ENCODE measurements around the gene GLIS1.

Gene GLIS1

GRCh38 chr1:53672785-53673184 lies 66.2 kb downstream of the GLIS1 start:
- DNase-seq, result no peak

- DNase-seq, result no peak
Measured at GRCh38 chr1:53672243-53672642, 66.7 kb downstream of the GLIS1 start.

GRCh38 chr1:53669621-53670191 lies 69.3 kb downstream of the GLIS1 start:
- DNase-seq, result no peak

- DNase-seq, result no peak
Measured at GRCh38 chr1:53666566-53666965, 72.4 kb downstream of the GLIS1 start.

- DNase-seq, result no peak
Measured at GRCh38 chr1:53665996-53666395, 73.0 kb downstream of the GLIS1 start.

- DNase-seq, result no peak
Measured at GRCh38 chr1:53663529-53664300, 75.2 kb downstream of the GLIS1 start.

GRCh38 chr1:53662951-53663350 lies 76.0 kb downstream of the GLIS1 start:
- no peak for DNase-seq

GRCh38 chr1:53662169-53662568 lies 76.8 kb downstream of the GLIS1 start:
- DNase-seq, result no peak

- no peak for DNase-seq
Measured at GRCh38 chr1:53661496-53661895, 77.5 kb downstream of the GLIS1 start.

- DNase-seq, result no peak
Measured at GRCh38 chr1:53660666-53661065, 78.3 kb downstream of the GLIS1 start.

- no peak for DNase-seq
Measured at GRCh38 chr1:53659436-53659835, 79.5 kb downstream of the GLIS1 start.

- no peak for DNase-seq
Measured at GRCh38 chr1:53658489-53659230, 80.3 kb downstream of the GLIS1 start.

GRCh38 chr1:53657891-53658396 lies 81.0 kb downstream of the GLIS1 start:
- no peak for DNase-seq

GRCh38 chr1:53657531-53657805 lies 81.5 kb downstream of the GLIS1 start:
- no peak for DNase-seq

- no peak for DNase-seq
Measured at GRCh38 chr1:53656747-53657530, 82.0 kb downstream of the GLIS1 start.

- no peak for DNase-seq
Measured at GRCh38 chr1:53655931-53656746, 82.8 kb downstream of the GLIS1 start.

- DNase-seq, result no peak
Measured at GRCh38 chr1:53654216-53655210, 84.5 kb downstream of the GLIS1 start.

- no peak for DNase-seq
Measured at GRCh38 chr1:53653631-53654030, 85.3 kb downstream of the GLIS1 start.

GRCh38 chr1:53653200-53653575 lies 85.8 kb downstream of the GLIS1 start:
- DNase-seq, result no peak

- no peak for DNase-seq
Measured at GRCh38 chr1:53652441-53653199, 86.3 kb downstream of the GLIS1 start.
